Liver (tissue), 9 donors: ENCODE data around the gene HHIPL1. TPM values are rescaled to one million over a fixed set of nuclear protein-coding genes. Genes with fewer than 3 reads are reported as not detected.

Source experiments
- DNase-seq: peaks from one replicate; pipeline ENCODE4 v3.0.0-alpha.2; 2017; ENCODE audit warnings: low spot score
- H3K27ac ChIP-seq, 2 donors: one replicate each; pipeline ENCODE4 v1.7.0; 2013; ENCODE audit warnings: inconsistent platforms in 2 of 2, low read length in 2 of 2, control low read depth in 1 of 2, low read depth in 1 of 2, mild to moderate bottlenecking in 1 of 2
- H3K27me3 ChIP-seq, 4 donors: one replicate each; pipeline versions ENCODE4 v1.6.1 to v1.7.0; 2013; ENCODE audit warnings: low read length in 3 of 4, inconsistent platforms in 1 of 4, mild to moderate bottlenecking in 1 of 4, moderate library complexity in 1 of 4; ENCODE audit not compliant: control insufficient read depth in 4 of 4, insufficient read depth in 4 of 4
- H3K36me3 ChIP-seq, 4 donors: one replicate each; pipeline versions ENCODE4 v1.6.1 to v1.7.0; 2013; ENCODE audit warnings: low read length in 3 of 4, mild to moderate bottlenecking in 3 of 4, low read depth in 1 of 4, moderate library complexity in 1 of 4; ENCODE audit not compliant: control insufficient read depth in 4 of 4, insufficient read depth in 3 of 4
- H3K4me1 ChIP-seq, 4 donors: one replicate each; pipeline versions ENCODE4 v1.6.1 to v1.7.0; 2013; ENCODE audit warnings: low read length in 3 of 4, mild to moderate bottlenecking in 3 of 4, moderate library complexity in 1 of 4; ENCODE audit not compliant: control insufficient read depth in 4 of 4, insufficient read depth in 4 of 4
- H3K4me3 ChIP-seq, 3 donors: one replicate each; pipeline versions ENCODE4 v1.6.1 to v1.7.0; 2013; ENCODE audit warnings: low read length in 3 of 3, control low read depth in 1 of 3, low read depth in 1 of 3, mild to moderate bottlenecking in 1 of 3
- H3K9ac ChIP-seq, 2 donors: one replicate each; pipeline ENCODE4 v1.7.0; 2013; ENCODE audit warnings: low read length in 2 of 2, mild to moderate bottlenecking in 2 of 2, moderate library complexity in 2 of 2, control low read depth in 1 of 2, low read depth in 1 of 2
- H3K9me3 ChIP-seq, 4 donors: one replicate each; pipeline versions ENCODE4 v1.6.1 to v1.7.0; 2013; ENCODE audit warnings: low read length in 3 of 4; ENCODE audit not compliant: control insufficient read depth in 4 of 4
- ATF3 ChIP-seq: IDR thresholded peaks from 2 replicates; pipeline ENCODE4 v1.6.1; 2016; ENCODE audit warnings: antibody characterized with exemption
- EGR1 ChIP-seq, 2 donors: IDR thresholded peaks; 2 replicates each; pipeline ENCODE4 v1.6.1; 2016 to 2018; ENCODE audit warnings: antibody characterized with exemption in 2 of 2, low read depth in 2 of 2
- FOXA1 ChIP-seq: IDR thresholded peaks from 2 replicates; pipeline ENCODE4 v1.6.1; 2016; ENCODE audit warnings: antibody characterized with exemption
- FOXA2 ChIP-seq: IDR thresholded peaks from 2 replicates; pipeline ENCODE4 v1.6.1; 2016; ENCODE audit warnings: antibody characterized with exemption
- GABPA ChIP-seq, 2 donors: IDR thresholded peaks in 1 of 2; conservative IDR thresholded peaks in 1 of 2; 2 replicates each; pipeline ENCODE4 v1.6.1; 2016; ENCODE audit warnings: antibody characterized with exemption in 2 of 2, mild to moderate bottlenecking in 1 of 2, moderate library complexity in 1 of 2
- HNF4A ChIP-seq, 2 donors: conservative IDR thresholded peaks; 2 replicates each; pipeline ENCODE4 v1.6.1; 2016; ENCODE audit warnings: antibody characterized with exemption in 2 of 2, mild to moderate bottlenecking in 2 of 2
- NR2F2 ChIP-seq: IDR thresholded peaks from 2 replicates; pipeline ENCODE4 v1.6.1; 2016; ENCODE audit warnings: antibody characterized with exemption
- RAD21 ChIP-seq, 2 donors: IDR thresholded peaks; 2 replicates each; pipeline ENCODE4 v1.6.1; 2016; ENCODE audit warnings: antibody characterized with exemption in 2 of 2, mild to moderate bottlenecking in 2 of 2
- RXRA ChIP-seq, 2 donors: IDR thresholded peaks; 2 replicates each; pipeline ENCODE4 v1.6.1; 2017 to 2018; ENCODE audit warnings: antibody characterized with exemption in 2 of 2, mild to moderate bottlenecking in 1 of 2
- SP1 ChIP-seq: IDR thresholded peaks from 2 replicates; pipeline ENCODE4 v1.6.1; 2018; ENCODE audit warnings: antibody characterized with exemption, mild to moderate bottlenecking
- TAF1 ChIP-seq: conservative IDR thresholded peaks from 2 replicates; pipeline ENCODE4 v1.6.1; 2016; ENCODE audit warnings: antibody characterized with exemption, mild to moderate bottlenecking
- YY1 ChIP-seq: IDR thresholded peaks from 2 replicates; pipeline ENCODE4 v1.6.1; 2016; ENCODE audit warnings: antibody characterized with exemption, mild to moderate bottlenecking
- WGBS: extraction: QIAGEN DNeasy Blood & Tissue Kit; methylation state at CpG from one replicate; pipeline ENCODE4 v1.1.7; 2013; 5-methylcytosine and 5-hydroxymethylcytosine counted together
- polyA plus RNA-seq, 2 donors: library from polyadenylated mRNA; stranded (reverse) in 1 of 2; unstranded in 1 of 2; fragments of 200-250 nt in 1 of 2; fragments of >200 nt in 1 of 2; fragmentation: Nextera tagmentation in 1 of 2; extraction: Ambion mirVana in 1 of 2; gene quantifications; one replicate each; pipeline versions ENCODE4 v1.2.1 to v1.2.3, GENCODE V29; 2013 to 2015
- total RNA-seq, 2 donors: library from RNA; depleted of rRNA; stranded (reverse); fragments of >200 nt; gene quantifications; one replicate each; pipeline ENCODE4 v1.2.3, GENCODE V29; 2014
- TF ChIP-seq, protein P1 (sequence below): fragments of 150-350 bp; IDR thresholded peaks from 2 replicates; pipeline ENCODE4 v1.5.1; 2017; ENCODE audit warnings: improper control_type of control experiment, low read depth, low read length; ENCODE audit not compliant: missing input control
- TF ChIP-seq, protein P2 (sequence below): IDR thresholded peaks from 2 replicates; pipeline ENCODE4 v1.6.1; 2016; ENCODE audit warnings: antibody characterized with exemption, mild to moderate bottlenecking
- TF ChIP-seq, protein P3 (sequence below): IDR thresholded peaks from 2 replicates; pipeline ENCODE4 v1.6.1; 2016; ENCODE audit warnings: antibody characterized with exemption
- donor health status: healthy.
- donor health status: healthy.
- donor health status: healthy.
- donor health status: healthy.
- donor health status: healthy.

Gene HHIPL1
- total and polyA plus RNA-seq, 4 donors = 0.96 to 1.7 (median 1.0) TPM

GRCh38 chr14:99604766-99605298 lies 40.1 kb upstream of the HHIPL1 start:
- peaks cover 17 to 38% (median 21%) of the 10 kb centered on the region in 4 donors for H3K4me1 ChIP-seq
- H3K4me3 ChIP-seq = peak overlapping the region; percentile 59 to 82 (median 76)
- no peaks in the 10 kb centered on the region for H3K9me3 ChIP-seq
- peak overlapping the region; percentile 77 to 81 for H3K27ac ChIP-seq
- TF ChIP-seq, protein P1, sequence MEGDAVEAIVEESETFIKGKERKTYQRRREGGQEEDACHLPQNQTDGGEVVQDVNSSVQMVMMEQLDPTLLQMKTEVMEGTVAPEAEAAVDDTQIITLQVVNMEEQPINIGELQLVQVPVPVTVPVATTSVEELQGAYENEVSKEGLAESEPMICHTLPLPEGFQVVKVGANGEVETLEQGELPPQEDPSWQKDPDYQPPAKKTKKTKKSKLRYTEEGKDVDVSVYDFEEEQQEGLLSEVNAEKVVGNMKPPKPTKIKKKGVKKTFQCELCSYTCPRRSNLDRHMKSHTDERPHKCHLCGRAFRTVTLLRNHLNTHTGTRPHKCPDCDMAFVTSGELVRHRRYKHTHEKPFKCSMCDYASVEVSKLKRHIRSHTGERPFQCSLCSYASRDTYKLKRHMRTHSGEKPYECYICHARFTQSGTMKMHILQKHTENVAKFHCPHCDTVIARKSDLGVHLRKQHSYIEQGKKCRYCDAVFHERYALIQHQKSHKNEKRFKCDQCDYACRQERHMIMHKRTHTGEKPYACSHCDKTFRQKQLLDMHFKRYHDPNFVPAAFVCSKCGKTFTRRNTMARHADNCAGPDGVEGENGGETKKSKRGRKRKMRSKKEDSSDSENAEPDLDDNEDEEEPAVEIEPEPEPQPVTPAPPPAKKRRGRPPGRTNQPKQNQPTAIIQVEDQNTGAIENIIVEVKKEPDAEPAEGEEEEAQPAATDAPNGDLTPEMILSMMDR = no peak
- TF ChIP-seq YY1 (no peak), FOXA1 (no peak), ATF3 (no peak), FOXA2 (no peak), HNF4A (conservative IDR thresholded peaks at IDR 0.05) (no peak), RXRA (IDR thresholded peaks at IDR 0.05) (no peak), RAD21 (IDR thresholded peaks at IDR 0.05) (no peak), EGR1 (IDR thresholded peaks at IDR 0.05; ENCODE audit: low read depth in 2 of 2) (no peak), TAF1 (no peak)
- no peak for DNase-seq
- no peaks in the 10 kb centered on the region for H3K36me3 ChIP-seq
- under 1% methylated on average over 50 of the region's 50 CpGs for WGBS
- H3K9ac ChIP-seq = peak overlapping the region in 1 of 2 donors; percentile 54
- H3K27me3 ChIP-seq = no peaks in the 10 kb centered on the region

- DNase-seq = peak; percentile 52
- WGBS = 1% methylated on average over 38 of the region's 38 CpGs
- Histone ChIP-seq H3K36me3 (no peaks in the 10 kb centered on the region), H3K4me1 (peaks cover 11 to 32% (median 15%) of the 10 kb centered on the region in 4 donors), H3K27ac (peak overlapping the region; percentile 77 to 81), H3K9me3 (no peaks in the 10 kb centered on the region), H3K4me3 (peak overlapping the region in 2 of 3 donors; percentile 76 to 82), H3K9ac (peak overlapping the region; percentile 30 to 39), H3K27me3 (no peaks in the 10 kb centered on the region)
- TF ChIP-seq RXRA (IDR thresholded peaks at IDR 0.05) (peak in 1 of 2 donors; percentile 11), FOXA2 (no peak), SP1 (peak; percentile 33), HNF4A (conservative IDR thresholded peaks at IDR 0.05) (peak; percentile 6 to 28), RAD21 (IDR thresholded peaks at IDR 0.05) (peak in 1 of 2 donors; percentile 36), GABPA (IDR thresholded peaks at IDR 0.05 in 1 of 2, conservative IDR thresholded peaks at IDR 0.05 in 1 of 2) (peak in 1 of 2 donors; percentile 23), NR2F2 (peak; percentile 17)
- TF ChIP-seq, protein P2, sequence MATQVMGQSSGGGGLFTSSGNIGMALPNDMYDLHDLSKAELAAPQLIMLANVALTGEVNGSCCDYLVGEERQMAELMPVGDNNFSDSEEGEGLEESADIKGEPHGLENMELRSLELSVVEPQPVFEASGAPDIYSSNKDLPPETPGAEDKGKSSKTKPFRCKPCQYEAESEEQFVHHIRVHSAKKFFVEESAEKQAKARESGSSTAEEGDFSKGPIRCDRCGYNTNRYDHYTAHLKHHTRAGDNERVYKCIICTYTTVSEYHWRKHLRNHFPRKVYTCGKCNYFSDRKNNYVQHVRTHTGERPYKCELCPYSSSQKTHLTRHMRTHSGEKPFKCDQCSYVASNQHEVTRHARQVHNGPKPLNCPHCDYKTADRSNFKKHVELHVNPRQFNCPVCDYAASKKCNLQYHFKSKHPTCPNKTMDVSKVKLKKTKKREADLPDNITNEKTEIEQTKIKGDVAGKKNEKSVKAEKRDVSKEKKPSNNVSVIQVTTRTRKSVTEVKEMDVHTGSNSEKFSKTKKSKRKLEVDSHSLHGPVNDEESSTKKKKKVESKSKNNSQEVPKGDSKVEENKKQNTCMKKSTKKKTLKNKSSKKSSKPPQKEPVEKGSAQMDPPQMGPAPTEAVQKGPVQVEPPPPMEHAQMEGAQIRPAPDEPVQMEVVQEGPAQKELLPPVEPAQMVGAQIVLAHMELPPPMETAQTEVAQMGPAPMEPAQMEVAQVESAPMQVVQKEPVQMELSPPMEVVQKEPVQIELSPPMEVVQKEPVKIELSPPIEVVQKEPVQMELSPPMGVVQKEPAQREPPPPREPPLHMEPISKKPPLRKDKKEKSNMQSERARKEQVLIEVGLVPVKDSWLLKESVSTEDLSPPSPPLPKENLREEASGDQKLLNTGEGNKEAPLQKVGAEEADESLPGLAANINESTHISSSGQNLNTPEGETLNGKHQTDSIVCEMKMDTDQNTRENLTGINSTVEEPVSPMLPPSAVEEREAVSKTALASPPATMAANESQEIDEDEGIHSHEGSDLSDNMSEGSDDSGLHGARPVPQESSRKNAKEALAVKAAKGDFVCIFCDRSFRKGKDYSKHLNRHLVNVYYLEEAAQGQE = no peak
- TF ChIP-seq, protein P3, sequence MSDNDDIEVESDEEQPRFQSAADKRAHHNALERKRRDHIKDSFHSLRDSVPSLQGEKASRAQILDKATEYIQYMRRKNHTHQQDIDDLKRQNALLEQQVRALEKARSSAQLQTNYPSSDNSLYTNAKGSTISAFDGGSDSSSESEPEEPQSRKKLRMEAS = no peak
These were observed 39.5 kb upstream of the HHIPL1 start for GRCh38 chr14:99605299-99605961.
